Measurements from ENCODE around the gene VRK1.

DNA sequence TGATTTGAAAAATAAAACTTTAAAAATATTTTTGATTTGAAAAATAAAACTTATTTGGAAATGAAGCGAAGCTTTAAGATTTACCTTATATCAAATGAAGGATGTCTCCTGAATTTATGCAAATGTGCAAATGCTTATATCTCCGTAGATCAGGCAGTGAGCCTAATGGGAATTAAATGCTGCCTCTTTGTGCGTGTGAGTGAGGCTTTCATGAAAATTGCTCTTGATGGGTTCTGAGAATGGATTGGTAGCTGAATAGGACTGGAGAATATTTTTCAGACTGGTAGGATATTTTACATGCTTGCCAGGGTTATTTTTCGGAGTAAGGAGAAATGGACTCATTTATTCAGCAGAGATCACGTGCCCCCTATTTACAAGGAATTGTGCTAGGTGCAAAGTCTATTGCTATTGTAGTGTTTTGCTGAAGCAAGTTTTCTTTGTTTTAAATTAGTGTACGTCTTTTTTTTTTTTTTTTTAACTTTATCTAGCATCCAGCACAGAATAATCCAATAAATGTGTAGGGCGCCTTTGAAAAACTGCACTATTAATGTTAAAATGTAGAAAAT is 2.4 kb downstream of the VRK1 start:
- TF ChIP-seq, protein P1, sequence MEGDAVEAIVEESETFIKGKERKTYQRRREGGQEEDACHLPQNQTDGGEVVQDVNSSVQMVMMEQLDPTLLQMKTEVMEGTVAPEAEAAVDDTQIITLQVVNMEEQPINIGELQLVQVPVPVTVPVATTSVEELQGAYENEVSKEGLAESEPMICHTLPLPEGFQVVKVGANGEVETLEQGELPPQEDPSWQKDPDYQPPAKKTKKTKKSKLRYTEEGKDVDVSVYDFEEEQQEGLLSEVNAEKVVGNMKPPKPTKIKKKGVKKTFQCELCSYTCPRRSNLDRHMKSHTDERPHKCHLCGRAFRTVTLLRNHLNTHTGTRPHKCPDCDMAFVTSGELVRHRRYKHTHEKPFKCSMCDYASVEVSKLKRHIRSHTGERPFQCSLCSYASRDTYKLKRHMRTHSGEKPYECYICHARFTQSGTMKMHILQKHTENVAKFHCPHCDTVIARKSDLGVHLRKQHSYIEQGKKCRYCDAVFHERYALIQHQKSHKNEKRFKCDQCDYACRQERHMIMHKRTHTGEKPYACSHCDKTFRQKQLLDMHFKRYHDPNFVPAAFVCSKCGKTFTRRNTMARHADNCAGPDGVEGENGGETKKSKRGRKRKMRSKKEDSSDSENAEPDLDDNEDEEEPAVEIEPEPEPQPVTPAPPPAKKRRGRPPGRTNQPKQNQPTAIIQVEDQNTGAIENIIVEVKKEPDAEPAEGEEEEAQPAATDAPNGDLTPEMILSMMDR (IDR thresholded peaks at IDR 0.05 in 4 of 5, conservative IDR thresholded peaks at IDR 0.05 in 1 of 5) = no peak
- no peak for TF ChIP-seq POLR2A (IDR thresholded peaks at IDR 0.05)
